ENCODE measurements around the gene SHLD2.
"Not testable (repeated sequence)": the region's sequence is repeated elsewhere in the genome, so short reads cannot be mapped to it uniquely, and the experiment has no call there.

SHLD2 gene

GRCh38 chr10:87228247-87228646 is 133.2 kb downstream of the SHLD2 start:
- H3K36me3 ChIP-seq (replicated peaks); in situ Hi-C loops (cut with MboI; ENCODE audit: low sequenced_read_pairs); H3K27me3 ChIP-seq (ENCODE audit: low read depth); H3K9me3 ChIP-seq; H3K4me3 ChIP-seq; DNase-seq (ENCODE audit: low spot score in 2 of 2); H3K4me1 ChIP-seq: not testable (repeated sequence)

- H3K27me3 ChIP-seq (ENCODE audit: low read depth); DNase-seq (ENCODE audit: low spot score in 2 of 2); H3K36me3 ChIP-seq (replicated peaks): not testable (repeated sequence)
Observed at GRCh38 chr10:87229211-87229610, 134.2 kb downstream of the SHLD2 start.

GRCh38 chr10:87234854-87235253 is 139.8 kb downstream of the SHLD2 start:
- H3K9me3 ChIP-seq; H3K4me3 ChIP-seq; DNase-seq (ENCODE audit: low spot score in 2 of 2); H3K36me3 ChIP-seq (replicated peaks); in situ Hi-C loops (cut with MboI; ENCODE audit: low sequenced_read_pairs); H3K27me3 ChIP-seq (ENCODE audit: low read depth); H3K4me1 ChIP-seq: not testable (repeated sequence)

More at GRCh38 chr10:87229211-87229610, 134.2 kb downstream of the SHLD2 start:
- H3K9me3 ChIP-seq; H3K4me3 ChIP-seq; in situ Hi-C loops (cut with MboI; ENCODE audit: low sequenced_read_pairs); H3K4me1 ChIP-seq: not testable (repeated sequence)

GRCh38 chr10:87237244-87237643 is 142.2 kb downstream of the SHLD2 start:
- H3K4me1 ChIP-seq; H3K9me3 ChIP-seq; H3K36me3 ChIP-seq (replicated peaks); in situ Hi-C loops (cut with MboI; ENCODE audit: low sequenced_read_pairs); H3K4me3 ChIP-seq; DNase-seq (ENCODE audit: low spot score in 2 of 2); H3K27me3 ChIP-seq (ENCODE audit: low read depth): not testable (repeated sequence)

- DNase-seq (ENCODE audit: low spot score in 2 of 2); H3K4me1 ChIP-seq; H3K27me3 ChIP-seq (ENCODE audit: low read depth); H3K4me3 ChIP-seq; in situ Hi-C loops (cut with MboI; ENCODE audit: low sequenced_read_pairs); H3K9me3 ChIP-seq; H3K36me3 ChIP-seq (replicated peaks): not testable (repeated sequence)
Observed at GRCh38 chr10:87239346-87239808, 144.4 kb downstream of the SHLD2 start.

Measured in HAP-1 (cell line).